Cardiac fibroblast (primary cell): ENCODE data around the gene CRADD.
"Not testable (repeated sequence)": the region's sequence is repeated elsewhere in the genome, so short reads cannot be mapped to it uniquely, and the experiment has no call there.

ENCODE experiments used
- DNase-seq, 2 donors: peaks; one replicate each; pipeline versions ENCODE4 v3.0.0 to v3.0.0-alpha.2; 2010; ENCODE audit warnings: low read depth in 2 of 2
- H3K4me3 ChIP-seq, 2 donors: replicated peaks in 1 of 2; 1 replicate in 1 of 2; 2 replicates in 1 of 2; pipeline ENCODE4 v1.5.1; 2011; ENCODE audit warnings: low read depth in 2 of 2, low read length in 2 of 2, mild to moderate bottlenecking in 2 of 2, moderate library complexity in 1 of 2
- CTCF ChIP-seq: IDR thresholded peaks from one replicate; pipeline ENCODE4 v1.5.1; 2011; ENCODE audit warnings: low read depth, mild to moderate bottlenecking, low read length, inconsistent platforms

CRADD gene

GRCh38 chr12:93639406-93639805 is 37.8 kb upstream of the CRADD start:
- H3K4me3 ChIP-seq: no peak overlapping the region
- no peak for TF ChIP-seq CTCF
- no peak for DNase-seq

- H3K4me3 ChIP-seq, DNase-seq: not testable (repeated sequence)
These were observed 35.8 kb upstream of the CRADD start for GRCh38 chr12:93641380-93641779.

- H3K4me3 ChIP-seq: no peak overlapping the region
- no peak for TF ChIP-seq CTCF
- DNase-seq: no peak
These were observed 34.4 kb upstream of the CRADD start for GRCh38 chr12:93642751-93643150.

GRCh38 chr12:93645702-93646101 is 31.5 kb upstream of the CRADD start:
- no peak overlapping the region for H3K4me3 ChIP-seq
- peak in 1 of 2 donors; percentile 33 for DNase-seq
- TF ChIP-seq CTCF: no peak

- TF ChIP-seq CTCF: no peak
- DNase-seq: no peak
- no peak overlapping the region for H3K4me3 ChIP-seq
These were observed 26.5 kb upstream of the CRADD start for GRCh38 chr12:93650626-93651025.

- DNase-seq: no peak
- no peak for TF ChIP-seq CTCF
- H3K4me3 ChIP-seq: no peak overlapping the region
These were observed 24.1 kb upstream of the CRADD start for GRCh38 chr12:93653079-93653478.

- TF ChIP-seq CTCF: no peak
- no peak overlapping the region for H3K4me3 ChIP-seq
- no peak for DNase-seq
These were observed 23.5 kb upstream of the CRADD start for GRCh38 chr12:93653712-93654111.
